Cardiac muscle cell (in vitro differentiated cells and primary cell): ENCODE data around the gene CDHR3. TPM values are rescaled to one million over a fixed set of nuclear protein-coding genes. Genes with fewer than 3 reads are reported as not detected.

Experiments
- DNase-seq, 2 donors: peaks; one replicate each; pipeline versions ENCODE4 v3.0.0 to v3.0.0-alpha.2; 2010 to 2017; ENCODE audit warnings: low read depth in 1 of 2, low spot score in 1 of 2
- H3K27ac ChIP-seq: fragments of 200-600 bp; sonication (generic); 2 replicates; pipeline ENCODE4 v1.5.1; 2016
- H3K27me3 ChIP-seq: fragments of 200-600 bp; sonication (generic); 2 replicates; pipeline ENCODE4 v1.6.0; 2016; ENCODE audit warnings: control low read depth
- H3K36me3 ChIP-seq: fragments of 200-600 bp; sonication (generic); 2 replicates; pipeline ENCODE4 v1.5.1; 2016; ENCODE audit warnings: control low read depth
- H3K4me1 ChIP-seq: fragments of 200-600 bp; sonication (generic); 2 replicates; pipeline ENCODE4 v1.8.1; 2017; ENCODE audit warnings: low read depth, mild to moderate bottlenecking, mixed run types
- H3K4me3 ChIP-seq: fragments of 200-600 bp; sonication (generic); 2 replicates; pipeline ENCODE4 v1.5.1; 2016; ENCODE audit warnings: mild to moderate bottlenecking
- H3K9me3 ChIP-seq: fragments of 200-600 bp; sonication (generic); 2 replicates; pipeline ENCODE4 v1.5.1; 2017; ENCODE audit warnings: low read depth, mild to moderate bottlenecking, control low read depth
- polyA plus RNA-seq: library from polyadenylated mRNA; unstranded; fragments of >200 nt; fragmentation: Nextera tagmentation; extraction: Ambion mirVana; gene quantifications from 2 replicates; pipeline ENCODE4 v1.2.1, GENCODE V29; 2016
- total RNA-seq: library from RNA; depleted of rRNA; stranded (reverse); fragments of >200 nt; gene quantifications from 2 replicates; pipeline ENCODE4 v1.2.3, GENCODE V29; 2016
- TF ChIP-seq, protein P1 (sequence below): IDR thresholded peaks from 2 replicates; pipeline ENCODE4 v1.5.1; 2012; ENCODE audit warnings: low read depth, mild to moderate bottlenecking, low read length

CDHR3 gene
- total and polyA plus RNA-seq, 2 experiments from 2014 or later = 9.3 to 12.2 TPM

DNA sequence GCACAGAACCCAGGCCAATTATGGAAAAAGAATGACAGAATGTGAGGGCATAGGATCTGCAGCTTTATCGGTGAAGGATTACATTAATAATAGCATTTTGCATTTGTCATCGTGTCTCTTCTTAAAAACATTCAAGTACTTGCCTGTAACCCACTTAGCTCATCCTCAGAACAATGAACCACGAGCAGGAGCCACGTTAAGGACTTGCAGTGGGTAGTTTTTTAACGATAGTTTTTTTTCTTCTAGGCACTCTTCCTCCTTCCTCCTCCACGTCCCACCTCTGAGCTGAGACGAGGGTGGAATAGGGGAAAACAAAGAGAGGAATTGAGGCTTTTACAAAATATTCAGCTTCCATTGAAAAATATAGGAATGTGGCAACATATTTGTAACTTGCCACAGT, 27.1 kb downstream of the CDHR3 start:
- H3K4me1 ChIP-seq = peaks cover 16% of the 10 kb centered on the region
- no peak overlapping the region for H3K27ac ChIP-seq

DNA sequence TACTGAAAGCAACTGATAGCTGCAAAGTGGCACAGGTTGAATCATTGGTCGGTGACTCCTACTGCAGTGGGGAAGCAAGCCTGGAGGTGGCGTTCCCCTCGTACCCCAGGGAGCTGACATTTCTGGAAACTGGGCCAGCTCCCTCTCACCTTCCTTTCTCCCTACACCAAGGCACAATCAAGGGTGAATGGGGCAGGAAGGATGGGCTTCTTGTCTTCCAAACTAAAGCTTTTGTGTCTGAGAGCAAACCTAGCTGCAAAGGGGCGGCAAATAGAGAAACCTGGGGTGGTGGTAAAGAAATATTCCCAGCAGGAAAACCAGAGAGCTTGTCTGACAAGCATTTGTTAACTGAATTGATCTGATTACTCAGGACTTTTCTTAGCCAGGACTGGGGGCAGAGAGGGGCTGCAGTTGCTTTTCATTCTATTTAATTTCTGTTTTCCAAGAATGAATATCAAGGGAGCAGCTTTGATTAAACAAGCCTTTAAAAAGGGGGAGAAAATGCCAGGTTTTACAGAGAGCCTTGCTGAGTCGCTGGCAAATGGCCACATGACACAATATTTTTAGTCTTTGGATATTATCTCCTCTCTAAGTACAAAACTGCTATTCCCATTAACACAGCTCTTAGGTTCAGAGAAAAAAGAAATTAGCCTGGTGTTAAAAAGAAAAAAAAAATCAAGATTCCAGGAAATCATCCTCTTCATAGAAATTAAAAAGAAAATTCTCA, 27.8 kb downstream of the CDHR3 start:
- Histone ChIP-seq H3K9me3 (no peaks in the 10 kb centered on the region), H3K27ac (no peak overlapping the region), H3K4me3 (no peak overlapping the region), H3K4me1 (peaks cover 9% of the 10 kb centered on the region), H3K36me3 (no peaks in the 10 kb centered on the region), H3K27me3 (no peaks in the 10 kb centered on the region)
- DNase-seq = peak; percentile 30 to 66
- TF ChIP-seq, protein P1, sequence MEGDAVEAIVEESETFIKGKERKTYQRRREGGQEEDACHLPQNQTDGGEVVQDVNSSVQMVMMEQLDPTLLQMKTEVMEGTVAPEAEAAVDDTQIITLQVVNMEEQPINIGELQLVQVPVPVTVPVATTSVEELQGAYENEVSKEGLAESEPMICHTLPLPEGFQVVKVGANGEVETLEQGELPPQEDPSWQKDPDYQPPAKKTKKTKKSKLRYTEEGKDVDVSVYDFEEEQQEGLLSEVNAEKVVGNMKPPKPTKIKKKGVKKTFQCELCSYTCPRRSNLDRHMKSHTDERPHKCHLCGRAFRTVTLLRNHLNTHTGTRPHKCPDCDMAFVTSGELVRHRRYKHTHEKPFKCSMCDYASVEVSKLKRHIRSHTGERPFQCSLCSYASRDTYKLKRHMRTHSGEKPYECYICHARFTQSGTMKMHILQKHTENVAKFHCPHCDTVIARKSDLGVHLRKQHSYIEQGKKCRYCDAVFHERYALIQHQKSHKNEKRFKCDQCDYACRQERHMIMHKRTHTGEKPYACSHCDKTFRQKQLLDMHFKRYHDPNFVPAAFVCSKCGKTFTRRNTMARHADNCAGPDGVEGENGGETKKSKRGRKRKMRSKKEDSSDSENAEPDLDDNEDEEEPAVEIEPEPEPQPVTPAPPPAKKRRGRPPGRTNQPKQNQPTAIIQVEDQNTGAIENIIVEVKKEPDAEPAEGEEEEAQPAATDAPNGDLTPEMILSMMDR = peak; percentile 12

More for the DNA sequence above, 27.1 kb downstream of the CDHR3 start:
- Histone ChIP-seq H3K9me3 (no peaks in the 10 kb centered on the region), H3K27me3 (no peaks in the 10 kb centered on the region), H3K36me3 (no peaks in the 10 kb centered on the region), H3K4me3 (no peak overlapping the region)
- TF ChIP-seq, protein P1 = no peak
- no peak for DNase-seq

DNA sequence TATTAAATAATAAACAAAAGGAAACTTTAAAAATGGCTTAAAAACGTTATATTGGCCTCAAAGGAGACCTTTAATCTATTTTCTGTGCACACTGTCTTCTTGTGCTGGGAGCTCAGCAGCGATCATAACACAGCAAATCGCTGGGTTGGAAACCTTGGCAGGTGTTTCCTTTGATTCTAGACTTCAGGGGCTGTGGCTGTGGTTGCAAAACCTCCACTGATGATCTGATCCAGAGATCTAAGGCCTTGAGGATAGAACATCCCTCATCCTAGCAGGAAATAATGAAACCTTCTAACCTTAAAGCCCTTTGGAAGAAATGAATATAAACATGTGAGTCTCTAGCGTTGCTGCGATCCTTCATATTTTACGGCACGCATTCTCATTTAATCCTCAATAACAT, 29.8 kb downstream of the CDHR3 start:
- no peaks in the 10 kb centered on the region for H3K27me3 ChIP-seq

DNA sequence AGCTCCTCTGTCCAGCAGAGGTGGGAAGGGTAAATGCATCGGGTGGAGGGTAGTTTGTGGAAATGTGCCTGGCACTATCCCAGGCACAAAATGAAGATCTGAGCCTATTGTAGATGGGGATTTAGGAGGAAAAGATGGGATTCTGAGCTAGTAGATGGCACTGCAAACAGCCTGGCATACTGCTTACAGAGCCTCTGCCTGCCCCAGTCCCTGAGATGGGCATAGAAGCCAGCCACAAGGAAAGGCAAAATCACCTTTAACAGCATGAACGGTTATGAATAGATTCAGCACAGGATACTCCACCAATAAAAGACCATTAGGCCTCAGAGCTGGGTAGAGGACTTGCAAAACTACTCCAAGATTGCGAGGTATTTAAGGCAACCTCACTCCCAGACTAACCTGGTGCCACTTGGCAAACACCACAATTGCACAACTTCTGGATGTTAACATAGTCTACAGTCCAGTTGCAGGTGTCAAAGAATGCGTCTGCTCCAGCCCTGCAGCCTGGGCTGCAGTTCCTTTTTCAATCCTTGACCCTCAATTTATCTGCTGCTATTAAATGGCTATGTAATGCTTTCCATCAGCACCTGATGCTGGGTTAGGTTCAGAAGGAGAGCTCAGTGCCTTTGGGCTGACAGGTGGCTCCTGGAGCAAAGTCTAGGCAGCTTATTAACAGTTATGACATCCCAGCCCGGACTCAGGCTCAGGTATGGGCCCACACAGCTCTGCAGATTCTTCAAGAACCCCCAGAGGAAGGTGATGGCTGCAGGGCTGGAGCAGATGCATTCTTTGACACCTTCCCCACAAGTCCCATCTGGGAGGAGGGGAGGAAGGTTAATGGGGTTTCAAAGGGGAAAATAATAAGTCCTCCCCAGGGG, 34.0 kb downstream of the CDHR3 start:
- Histone ChIP-seq H3K27me3 (no peaks in the 10 kb centered on the region), H3K4me3 (no peak overlapping the region), H3K27ac (no peak overlapping the region), H3K9me3 (no peaks in the 10 kb centered on the region), H3K4me1 (peaks cover 14% of the 10 kb centered on the region), H3K36me3 (no peaks in the 10 kb centered on the region)
- TF ChIP-seq, protein P1 = no peak
- DNase-seq = no peak

More for the DNA sequence above, 29.8 kb downstream of the CDHR3 start:
- no peaks in the 10 kb centered on the region for H3K9me3 ChIP-seq
- H3K4me3 ChIP-seq = no peak overlapping the region
- H3K27ac ChIP-seq = no peak overlapping the region
- peaks cover 9% of the 10 kb centered on the region for H3K4me1 ChIP-seq
- no peaks in the 10 kb centered on the region for H3K36me3 ChIP-seq
- no peak for DNase-seq
- TF ChIP-seq, protein P1 = no peak

DNA sequence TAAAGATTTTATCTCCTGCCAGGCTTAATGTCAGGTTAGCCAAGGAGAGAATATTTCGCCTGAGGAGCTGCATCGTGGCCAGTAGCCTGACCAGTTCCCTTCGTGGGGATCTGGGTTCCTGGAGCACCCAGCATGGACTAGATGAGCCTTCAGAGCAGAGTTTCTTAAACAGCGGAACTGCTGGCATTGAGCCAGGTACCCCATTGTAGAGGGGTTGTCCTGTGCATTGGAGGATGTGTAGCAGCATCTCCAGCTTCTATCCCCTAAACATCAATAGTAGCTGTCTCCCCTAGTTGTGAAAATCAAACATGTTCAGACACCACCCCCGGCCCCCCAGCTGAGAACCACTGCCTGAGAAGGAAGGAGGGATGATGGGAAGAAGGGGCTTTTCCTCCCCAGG, 36.2 kb downstream of the CDHR3 start:
- H3K9me3 ChIP-seq = no peaks in the 10 kb centered on the region
- H3K4me3 ChIP-seq = no peak overlapping the region
- no peaks in the 10 kb centered on the region for H3K36me3 ChIP-seq
- no peaks in the 10 kb centered on the region for H3K27me3 ChIP-seq
- no peak for DNase-seq
- TF ChIP-seq, protein P1 = no peak
- H3K4me1 ChIP-seq = peaks cover 15% of the 10 kb centered on the region
- H3K27ac ChIP-seq = no peak overlapping the region
